Lower leg skin (tissue), 4 donors: Measurements from ENCODE around the gene TMC2. TPM values are rescaled to one million over a fixed set of nuclear protein-coding genes. Genes with fewer than 3 reads are reported as not detected.

ENCODE experiments used
- DNase-seq, 2 donors: peaks; one replicate each; pipeline ENCODE4 v3.0.0-alpha.2; 2019; ENCODE audit warnings: low spot score in 2 of 2
- H3K4me3 ChIP-seq: fragments of 200-600 bp; sonication (generic); 2 replicates; pipeline ENCODE4 v1.5.1; 2017; ENCODE audit warnings: mild to moderate bottlenecking, low read depth; ENCODE audit not compliant: poor library complexity, severe bottlenecking
- POLR2A ChIP-seq, 2 donors: fragments of 450-650 bp; IDR thresholded peaks; one replicate each; pipeline ENCODE4 v1.6.1; 2016 to 2017; ENCODE audit warnings: antibody characterized with exemption in 2 of 2, mild to moderate bottlenecking in 1 of 2, moderate library complexity in 1 of 2
- whole genome bisulfite sequencing, 2 donors: methylation state at CpG; one replicate each; pipeline ENCODE4 v1.1.5; 2018; 5-methylcytosine and 5-hydroxymethylcytosine counted together
- intact Hi-C: fragments of 100-400 bp; cut with DNase I; formaldehyde crosslinking; loops from one replicate; pipeline ENCODE4 v1.15.0; 2023; ENCODE audit warnings: low total_unique reads
- total RNA-seq, 4 donors: library from RNA; depleted of rRNA; stranded (reverse); fragments of >200 nt; gene quantifications; one replicate each; pipeline ENCODE4 v1.1.0, GENCODE V29; 2016
- TF ChIP-seq, protein P1 (sequence below), 3 donors: fragments of 450-650 bp; IDR thresholded peaks; one replicate each; pipeline ENCODE4 v1.5.1; 2016; ENCODE audit warnings: antibody characterized with exemption in 3 of 3, mild to moderate bottlenecking in 3 of 3, moderate library complexity in 2 of 3

Gene TMC2
- total RNA-seq, 4 donors from 2014 or later: 0.06 TPM; not detected in 3

DNA sequence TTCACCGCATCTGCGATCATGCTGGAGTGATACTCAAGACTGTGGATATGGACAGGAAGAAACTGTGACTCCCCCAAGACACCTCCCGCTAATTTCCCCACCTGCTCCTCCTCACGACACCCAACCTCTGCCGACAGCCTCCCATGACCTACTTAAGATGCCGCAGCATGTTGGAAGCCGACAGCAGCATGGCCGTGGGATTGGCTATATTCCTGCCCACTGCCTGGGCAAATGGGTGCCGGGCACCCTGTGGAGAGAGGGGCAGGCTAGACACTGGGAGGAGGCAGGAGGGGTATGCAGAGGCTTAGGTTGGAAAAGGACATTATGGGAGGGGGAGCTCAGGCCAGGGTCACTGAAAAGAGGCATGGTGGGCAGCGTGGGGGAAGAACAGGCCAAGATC is 123.2 kb downstream of the TMC2 start:
- DNase-seq: no peak
- WGBS, 2 donors: 84 to 90% methylated on average over 10 of the region's 10 CpGs
- intact Hi-C loops: no loop called here
- H3K4me3 ChIP-seq: no peak overlapping the region
- TF ChIP-seq, protein P1, sequence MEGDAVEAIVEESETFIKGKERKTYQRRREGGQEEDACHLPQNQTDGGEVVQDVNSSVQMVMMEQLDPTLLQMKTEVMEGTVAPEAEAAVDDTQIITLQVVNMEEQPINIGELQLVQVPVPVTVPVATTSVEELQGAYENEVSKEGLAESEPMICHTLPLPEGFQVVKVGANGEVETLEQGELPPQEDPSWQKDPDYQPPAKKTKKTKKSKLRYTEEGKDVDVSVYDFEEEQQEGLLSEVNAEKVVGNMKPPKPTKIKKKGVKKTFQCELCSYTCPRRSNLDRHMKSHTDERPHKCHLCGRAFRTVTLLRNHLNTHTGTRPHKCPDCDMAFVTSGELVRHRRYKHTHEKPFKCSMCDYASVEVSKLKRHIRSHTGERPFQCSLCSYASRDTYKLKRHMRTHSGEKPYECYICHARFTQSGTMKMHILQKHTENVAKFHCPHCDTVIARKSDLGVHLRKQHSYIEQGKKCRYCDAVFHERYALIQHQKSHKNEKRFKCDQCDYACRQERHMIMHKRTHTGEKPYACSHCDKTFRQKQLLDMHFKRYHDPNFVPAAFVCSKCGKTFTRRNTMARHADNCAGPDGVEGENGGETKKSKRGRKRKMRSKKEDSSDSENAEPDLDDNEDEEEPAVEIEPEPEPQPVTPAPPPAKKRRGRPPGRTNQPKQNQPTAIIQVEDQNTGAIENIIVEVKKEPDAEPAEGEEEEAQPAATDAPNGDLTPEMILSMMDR (IDR thresholded peaks at IDR 0.05): no peak
- TF ChIP-seq POLR2A (IDR thresholded peaks at IDR 0.05): no peak

GRCh38 chr20:2663364-2663886 is 127.1 kb downstream of the TMC2 start:
- no peak for DNase-seq
- WGBS, 2 donors: 8 to 10% methylated on average over 13 of the region's 13 CpGs
- intact Hi-C loops: no loop called here
- H3K4me3 ChIP-seq: peak overlapping the region; percentile 67
- TF ChIP-seq, protein P1 (IDR thresholded peaks at IDR 0.05): no peak
- TF ChIP-seq POLR2A (IDR thresholded peaks at IDR 0.05): no peak

DNA sequence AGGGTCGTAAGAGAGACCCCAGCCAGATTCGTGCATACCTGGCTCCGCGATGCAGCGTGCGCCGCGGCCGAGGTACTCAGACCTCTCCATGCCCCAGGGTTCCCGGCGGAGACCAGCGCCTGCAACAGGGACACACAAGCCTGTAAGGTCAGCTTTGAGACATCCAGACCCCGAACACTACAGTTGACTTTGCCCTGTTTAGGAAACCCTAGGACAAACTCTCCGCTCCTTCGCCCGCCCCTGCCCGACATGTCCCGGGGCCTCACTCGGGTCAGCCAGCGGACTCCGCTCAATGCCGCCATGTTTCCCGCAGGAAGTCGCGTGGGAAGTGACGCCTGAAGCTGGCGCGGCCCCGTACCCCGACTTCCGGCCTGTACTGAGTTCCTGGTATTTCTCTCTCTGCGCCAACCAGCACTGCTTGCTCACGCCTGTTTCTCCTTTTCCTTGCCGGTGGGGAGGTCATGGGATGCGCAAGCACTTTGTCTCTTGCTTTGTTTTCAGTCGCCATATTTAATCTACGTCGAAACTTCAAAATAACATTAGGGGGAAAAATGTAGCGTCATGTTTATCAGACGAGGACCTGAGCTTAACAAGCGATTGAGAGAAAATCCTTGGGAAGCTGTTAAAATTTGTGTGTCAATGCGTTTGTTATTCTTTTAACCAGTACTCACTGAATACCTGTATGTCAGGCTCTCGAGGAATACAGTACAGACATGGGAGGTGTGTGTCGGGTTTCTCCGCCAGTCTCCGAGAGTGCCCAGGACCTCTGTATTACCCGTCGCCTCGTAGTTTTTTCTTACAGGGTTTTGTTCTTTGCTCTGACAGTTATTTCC is 127.7 kb downstream of the TMC2 start, which contains the start of gene IDH3B:
Gene IDH3B (minus strand): TSS at position 330 of the 833 bp plus-strand sequence. CDS start 28 bp downstream, at position 302.
- peak in 1 of 2 donors; percentile 52 for TF ChIP-seq POLR2A (IDR thresholded peaks at IDR 0.05)
- TF ChIP-seq, protein P1 (IDR thresholded peaks at IDR 0.05): no peak
- intact Hi-C loops: no loop called here
- peak within 1 kb of the TSS; percentile 67 for H3K4me3 ChIP-seq
- 7 to 11% methylated on average over 49 of the region's 49 CpGs for WGBS, 2 donors
- peak; percentile 94 to 99 for DNase-seq

GRCh38 chr20:2671977-2672376 is 135.6 kb downstream of the TMC2 start:
- WGBS, 2 donors: 22 to 32% methylated on average over 4 of the region's 4 CpGs
- no peak for DNase-seq
- no peak overlapping the region for H3K4me3 ChIP-seq
- intact Hi-C loops: no loop called here
- no peak for TF ChIP-seq POLR2A (IDR thresholded peaks at IDR 0.05)
- TF ChIP-seq, protein P1 (IDR thresholded peaks at IDR 0.05): no peak

DNA sequence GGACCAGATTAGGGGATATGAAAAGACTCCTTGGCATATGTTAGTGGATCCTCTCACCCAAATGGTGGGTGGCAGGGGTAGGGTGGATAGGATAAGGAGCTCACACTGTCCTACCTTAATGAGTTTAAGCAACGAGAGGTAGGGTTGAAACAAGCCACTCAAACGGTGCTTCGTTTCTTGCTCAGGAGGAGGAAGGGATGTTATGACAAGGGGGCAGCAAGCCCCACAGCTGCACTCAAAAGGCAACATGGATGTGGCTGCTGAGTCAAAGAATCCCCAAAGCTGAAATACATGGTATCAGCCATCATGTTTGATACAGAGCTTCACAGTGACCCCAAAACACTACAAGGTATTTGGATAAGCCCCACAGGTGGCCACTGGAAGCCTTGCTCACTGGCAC is 136.1 kb downstream of the TMC2 start:
- intact Hi-C loops: no loop called here
- H3K4me3 ChIP-seq: no peak overlapping the region
- no peak for TF ChIP-seq POLR2A (IDR thresholded peaks at IDR 0.05)
- TF ChIP-seq, protein P1 (IDR thresholded peaks at IDR 0.05): no peak
- WGBS, 2 donors: 68 to 87% methylated on average over 3 of the region's 3 CpGs
- no peak for DNase-seq
